Keratinocyte (primary cell): ENCODE results near the gene YJU2. TPM values are rescaled to one million over a fixed set of nuclear protein-coding genes. Genes with fewer than 3 reads are reported as not detected.

Source experiments
- DNase-seq: peaks from one replicate; pipeline ENCODE4 v3.0.0-alpha.2; 2011; ENCODE audit warnings: low read depth, missing footprints, low spot score
- FAIRE-seq: peaks from 2 replicates; lab custom pipeline; 2011; peaks lifted over from hg19 to GRCh38; lab: Jason Lieb, UNC
- H2AFZ ChIP-seq: 2 replicates; pipeline ENCODE4 v1.6.0; 2012; ENCODE audit warnings: low read length, control low read depth, inconsistent platforms; ENCODE audit not compliant: control insufficient read depth
- H3K27ac ChIP-seq: 2 replicates; pipeline ENCODE4 v1.5.1; 2011; ENCODE audit warnings: low read length; ENCODE audit not compliant: control insufficient read depth, insufficient read depth
- H3K27me3 ChIP-seq: 3 replicates; pipeline ENCODE4 v1.6.0; 2011; ENCODE audit warnings: low read length; ENCODE audit not compliant: control insufficient read depth, insufficient read depth; ENCODE audit errors: extremely low read depth
- H3K36me3 ChIP-seq, 2 experiments: 2 replicates in 1 of 2; 3 replicates in 1 of 2; pipeline ENCODE4 v1.5.1; 2011; ENCODE audit warnings: low read length in 2 of 2, mild to moderate bottlenecking in 1 of 2; ENCODE audit not compliant: control insufficient read depth in 2 of 2, insufficient read depth in 2 of 2; ENCODE audit errors: extremely low read depth in 1 of 2
- H3K4me1 ChIP-seq: 3 replicates; pipeline ENCODE4 v1.5.1; 2011; ENCODE audit warnings: low read length; ENCODE audit not compliant: control insufficient read depth, insufficient read depth; ENCODE audit errors: extremely low read depth
- H3K4me2 ChIP-seq: 3 replicates; pipeline ENCODE4 v1.6.0; 2011; ENCODE audit warnings: low read depth, low read length; ENCODE audit not compliant: control insufficient read depth, insufficient read depth; ENCODE audit errors: extremely low read depth
- H3K4me3 ChIP-seq, 3 experiments: fragments of 200-600 bp in 1 of 3; sonication (generic) in 1 of 3; 2 replicates in 2 of 3; 3 replicates in 1 of 3; pipeline ENCODE4 v1.5.1; 2011 to 2016; ENCODE audit warnings: low read length in 3 of 3, mild to moderate bottlenecking in 3 of 3, control low read depth in 2 of 3, inconsistent platforms in 1 of 3, low read depth in 1 of 3, mixed read lengths in 1 of 3, mixed run types in 1 of 3, moderate library complexity in 1 of 3; ENCODE audit not compliant: control insufficient read depth in 2 of 3, insufficient read depth in 2 of 3; ENCODE audit errors: extremely low read depth in 1 of 3
- H3K79me2 ChIP-seq: 2 replicates; pipeline ENCODE4 v1.6.0; 2012; ENCODE audit warnings: low read length; ENCODE audit not compliant: control insufficient read depth, insufficient read depth
- H3K9ac ChIP-seq: 3 replicates; pipeline ENCODE4 v1.6.0; 2011; ENCODE audit warnings: low read length; ENCODE audit not compliant: control insufficient read depth, insufficient read depth; ENCODE audit errors: extremely low read depth
- H3K9me1 ChIP-seq: 3 replicates; pipeline ENCODE4 v1.6.0; 2011; ENCODE audit warnings: low read length; ENCODE audit not compliant: control insufficient read depth, insufficient read depth; ENCODE audit errors: extremely low read depth
- H3K9me3 ChIP-seq: 2 replicates; pipeline ENCODE4 v1.5.1; 2012; ENCODE audit warnings: low read depth, low read length; ENCODE audit not compliant: control insufficient read depth
- H4K20me1 ChIP-seq: 3 replicates; pipeline ENCODE4 v1.6.0; 2011; ENCODE audit warnings: low read length; ENCODE audit not compliant: control insufficient read depth, insufficient read depth; ENCODE audit errors: extremely low read depth
- EZH2 ChIP-seq: IDR thresholded peaks from one replicate; pipeline ENCODE4 v1.6.1; 2012; ENCODE audit warnings: inconsistent platforms, mild to moderate bottlenecking, low read length, moderate library complexity
- dilution Hi-C: fragments of 300-500 bp; cut with MboI; formaldehyde crosslinking; loops from one replicate; pipeline ENCODE4 v1.7.0; 2020; ENCODE audit warnings: low sequenced_read_pairs; ENCODE audit not compliant: extremely low pct_ligation_motif_present
- polyA plus RNA-seq, 5 experiments: library from polyadenylated mRNA; depleted of rRNA in 3 of 5; stranded (reverse) in 3 of 5; stranded (forward) in 1 of 5; unstranded in 1 of 5; fragments of >200 nt; gene quantifications; 1 replicate in 1 of 5; 2 replicates in 3 of 5; 3 replicates in 1 of 5; pipeline versions ENCODE4 v1.2.1 to v1.2.3, GENCODE V29; 2011 to 2012; ENCODE audit warnings: missing spikeins in 2 of 5, low read depth in 1 of 5, low replicate concordance in 1 of 5
- TF ChIP-seq, protein P1 (sequence below), 3 experiments: IDR thresholded peaks in 1 of 3; conservative IDR thresholded peaks in 1 of 3; optimal IDR thresholded peaks in 1 of 3; 2 replicates in 2 of 3; 3 replicates in 1 of 3; pipeline versions ENCODE3 to v1.5.1; 2011; ENCODE audit warnings: low read length in 3 of 3, mild to moderate bottlenecking in 3 of 3, moderate library complexity in 2 of 3, control low read depth in 1 of 3, inconsistent platforms in 1 of 3; ENCODE audit not compliant: insufficient read depth in 2 of 3; ENCODE audit errors: extremely low read depth in 1 of 3

The YJU2 gene
- polyA plus RNA-seq, 1 donor (not counting 4 experiments of a cell fraction or from before 2014, with no cell fraction given) = 13.7 TPM

GRCh38 chr19:4213116-4213515, 33.8 kb upstream of the YJU2 start:
- Histone ChIP-seq H2AFZ (no peak overlapping the region), H3K79me2 (no peaks in the 10 kb centered on the region), H3K9me1 (no peaks in the 10 kb centered on the region), H4K20me1 (no peaks in the 10 kb centered on the region), H3K27ac (no peak overlapping the region), H3K4me1 (no peaks in the 10 kb centered on the region), H3K9me3 (peaks cover 4% of the 10 kb centered on the region), H3K9ac (no peak overlapping the region), H3K27me3 (peaks cover 8% of the 10 kb centered on the region), H3K4me2 (no peak overlapping the region), H3K36me3 (no peaks in the 10 kb centered on the region), H3K4me3 (no peak overlapping the region)
- FAIRE-seq (no peak), DNase-seq (no peak)
- TF ChIP-seq, protein P1, sequence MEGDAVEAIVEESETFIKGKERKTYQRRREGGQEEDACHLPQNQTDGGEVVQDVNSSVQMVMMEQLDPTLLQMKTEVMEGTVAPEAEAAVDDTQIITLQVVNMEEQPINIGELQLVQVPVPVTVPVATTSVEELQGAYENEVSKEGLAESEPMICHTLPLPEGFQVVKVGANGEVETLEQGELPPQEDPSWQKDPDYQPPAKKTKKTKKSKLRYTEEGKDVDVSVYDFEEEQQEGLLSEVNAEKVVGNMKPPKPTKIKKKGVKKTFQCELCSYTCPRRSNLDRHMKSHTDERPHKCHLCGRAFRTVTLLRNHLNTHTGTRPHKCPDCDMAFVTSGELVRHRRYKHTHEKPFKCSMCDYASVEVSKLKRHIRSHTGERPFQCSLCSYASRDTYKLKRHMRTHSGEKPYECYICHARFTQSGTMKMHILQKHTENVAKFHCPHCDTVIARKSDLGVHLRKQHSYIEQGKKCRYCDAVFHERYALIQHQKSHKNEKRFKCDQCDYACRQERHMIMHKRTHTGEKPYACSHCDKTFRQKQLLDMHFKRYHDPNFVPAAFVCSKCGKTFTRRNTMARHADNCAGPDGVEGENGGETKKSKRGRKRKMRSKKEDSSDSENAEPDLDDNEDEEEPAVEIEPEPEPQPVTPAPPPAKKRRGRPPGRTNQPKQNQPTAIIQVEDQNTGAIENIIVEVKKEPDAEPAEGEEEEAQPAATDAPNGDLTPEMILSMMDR (optimal IDR thresholded peaks at IDR 0.05 in 1 of 3, IDR thresholded peaks at IDR 0.05 in 1 of 3, conservative IDR thresholded peaks at IDR 0.05 in 1 of 3; ENCODE audit: extremely low read depth in 1 of 3, insufficient read depth in 2 of 3, low read length in 3 of 3) = no peak
- TF ChIP-seq EZH2 = no peak
- dilution Hi-C loops = no loop called here

DNA sequence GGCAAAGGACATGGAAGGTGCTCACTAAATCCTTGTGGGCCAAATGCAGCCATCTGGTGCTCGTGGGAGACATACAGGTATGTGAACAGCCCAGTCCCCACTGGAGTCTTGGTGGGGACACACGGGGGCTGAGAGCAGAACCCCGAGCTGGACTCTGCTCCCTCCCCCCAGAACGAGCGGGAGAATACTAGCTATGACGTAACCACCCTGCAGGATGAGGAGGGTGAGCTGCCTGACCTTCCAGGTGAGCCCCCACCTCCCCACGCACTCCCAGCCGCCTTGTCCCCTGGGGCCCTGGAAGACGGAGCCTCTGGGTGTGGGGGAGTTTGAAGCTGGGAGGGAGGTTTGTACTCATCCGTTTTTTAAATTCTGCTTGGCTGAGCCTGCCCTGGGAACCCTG, 31.1 kb upstream of the YJU2 start:
- Histone ChIP-seq H3K9me3 (peaks cover 4% of the 10 kb centered on the region), H4K20me1 (no peaks in the 10 kb centered on the region), H3K4me2 (no peak overlapping the region), H2AFZ (no peak overlapping the region), H3K4me3 (no peak overlapping the region), H3K4me1 (no peaks in the 10 kb centered on the region), H3K9ac (no peak overlapping the region), H3K9me1 (no peaks in the 10 kb centered on the region), H3K79me2 (no peaks in the 10 kb centered on the region), H3K27me3 (peaks cover 8% of the 10 kb centered on the region), H3K36me3 (no peaks in the 10 kb centered on the region), H3K27ac (no peak overlapping the region)
- DNase-seq = no peak
- FAIRE-seq = no peak
- dilution Hi-C loops = no loop called here
- TF ChIP-seq, protein P1 (optimal IDR thresholded peaks at IDR 0.05 in 1 of 3, IDR thresholded peaks at IDR 0.05 in 1 of 3, conservative IDR thresholded peaks at IDR 0.05 in 1 of 3; ENCODE audit: extremely low read depth in 1 of 3, insufficient read depth in 2 of 3, low read length in 3 of 3) = no peak
- TF ChIP-seq EZH2 = no peak
